NCI-H226 (cell line): ENCODE results near the gene KLRK1.
"Not testable (repeated sequence)": the region's sequence is repeated elsewhere in the genome, so short reads cannot be mapped to it uniquely, and the experiment has no call there.

Source experiments
- DNase-seq: peaks from one replicate; pipeline ENCODE4 v3.0.0-alpha.2; 2015

Gene KLRK1

GRCh38 chr12:10387498-10387897 is 2.3 kb downstream of the KLRK1 start:
- not testable (repeated sequence) for DNase-seq

GRCh38 chr12:10386857-10387256 is 3.0 kb downstream of the KLRK1 start:
- DNase-seq = no peak

GRCh38 chr12:10385166-10385613 is 4.7 kb downstream of the KLRK1 start:
- peak; percentile 65 for DNase-seq

- DNase-seq = no peak
These were observed 5.7 kb downstream of the KLRK1 start for GRCh38 chr12:10384191-10384590.

- DNase-seq = no peak
These were observed 7.8 kb downstream of the KLRK1 start for GRCh38 chr12:10381928-10382628.

- DNase-seq = peak; percentile 34
These were observed 11.1 kb downstream of the KLRK1 start for GRCh38 chr12:10378737-10379136.

- no peak for DNase-seq
These were observed 15.2 kb downstream of the KLRK1 start for GRCh38 chr12:10374624-10375018.

GRCh38 chr12:10372559-10372958 is 17.3 kb downstream of the KLRK1 start:
- no peak for DNase-seq

GRCh38 chr12:10371893-10372535 is 17.8 kb downstream of the KLRK1 start:
- not testable (repeated sequence) for DNase-seq

- no peak for DNase-seq
These were observed 20.1 kb downstream of the KLRK1 start for GRCh38 chr12:10369557-10370415.

GRCh38 chr12:10368206-10369171 is 21.4 kb downstream of the KLRK1 start:
- DNase-seq = no peak

GRCh38 chr12:10367714-10368113 is 22.1 kb downstream of the KLRK1 start:
- not testable (repeated sequence) for DNase-seq

GRCh38 chr12:10366875-10367274 is 23.0 kb downstream of the KLRK1 start:
- peak; percentile 43 for DNase-seq

- DNase-seq = no peak
These were observed 24.0 kb downstream of the KLRK1 start for GRCh38 chr12:10365696-10366405.

GRCh38 chr12:10364815-10365622 is 24.8 kb downstream of the KLRK1 start:
- DNase-seq = peak; percentile 67

- DNase-seq = peak; percentile 11
These were observed 25.7 kb downstream of the KLRK1 start for GRCh38 chr12:10363914-10364814.

GRCh38 chr12:10363658-10363913 is 26.3 kb downstream of the KLRK1 start:
- no peak for DNase-seq

- no peak for DNase-seq
These were observed 26.8 kb downstream of the KLRK1 start for GRCh38 chr12:10362828-10363657.

GRCh38 chr12:10362325-10362724 is 27.5 kb downstream of the KLRK1 start:
- no peak for DNase-seq
